ENCODE measurements around the gene CCNI2.

Gene CCNI2

GRCh38 chr5:132750471-132751230 is 3.4 kb downstream of the CCNI2 start:
- DNase-seq, result no peak

- no peak for DNase-seq
Observed at GRCh38 chr5:132751444-132751843, 4.2 kb downstream of the CCNI2 start.

GRCh38 chr5:132751971-132752580 is 4.8 kb downstream of the CCNI2 start:
- DNase-seq, result no peak

DNA sequence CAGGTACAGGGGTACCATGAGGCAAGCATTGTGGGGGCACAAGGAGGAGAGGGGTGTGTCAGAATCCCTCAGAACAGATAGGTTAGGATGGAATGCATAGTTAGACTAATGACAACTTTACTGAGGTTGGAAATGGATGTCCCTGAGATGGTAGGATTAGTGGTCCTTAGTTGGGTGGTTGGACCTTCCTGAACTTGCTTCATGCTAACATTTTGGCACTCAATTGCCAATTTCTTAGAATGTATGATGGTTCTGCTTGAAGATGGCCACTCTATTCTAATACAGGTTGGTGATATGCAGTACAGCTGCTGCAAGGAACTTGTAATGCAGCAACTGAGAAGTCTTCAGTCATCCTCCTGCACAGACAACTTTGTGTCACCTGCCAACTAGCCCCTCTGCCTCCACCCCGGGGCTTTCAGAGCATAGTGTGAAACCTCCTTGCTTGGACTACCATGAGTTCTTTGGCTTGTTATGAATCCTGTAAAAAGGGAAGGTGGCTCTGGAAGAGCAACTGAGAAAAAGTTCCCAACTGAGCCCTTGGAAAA is 5.4 kb downstream of the CCNI2 start:
- DNase-seq, result no peak

DNA sequence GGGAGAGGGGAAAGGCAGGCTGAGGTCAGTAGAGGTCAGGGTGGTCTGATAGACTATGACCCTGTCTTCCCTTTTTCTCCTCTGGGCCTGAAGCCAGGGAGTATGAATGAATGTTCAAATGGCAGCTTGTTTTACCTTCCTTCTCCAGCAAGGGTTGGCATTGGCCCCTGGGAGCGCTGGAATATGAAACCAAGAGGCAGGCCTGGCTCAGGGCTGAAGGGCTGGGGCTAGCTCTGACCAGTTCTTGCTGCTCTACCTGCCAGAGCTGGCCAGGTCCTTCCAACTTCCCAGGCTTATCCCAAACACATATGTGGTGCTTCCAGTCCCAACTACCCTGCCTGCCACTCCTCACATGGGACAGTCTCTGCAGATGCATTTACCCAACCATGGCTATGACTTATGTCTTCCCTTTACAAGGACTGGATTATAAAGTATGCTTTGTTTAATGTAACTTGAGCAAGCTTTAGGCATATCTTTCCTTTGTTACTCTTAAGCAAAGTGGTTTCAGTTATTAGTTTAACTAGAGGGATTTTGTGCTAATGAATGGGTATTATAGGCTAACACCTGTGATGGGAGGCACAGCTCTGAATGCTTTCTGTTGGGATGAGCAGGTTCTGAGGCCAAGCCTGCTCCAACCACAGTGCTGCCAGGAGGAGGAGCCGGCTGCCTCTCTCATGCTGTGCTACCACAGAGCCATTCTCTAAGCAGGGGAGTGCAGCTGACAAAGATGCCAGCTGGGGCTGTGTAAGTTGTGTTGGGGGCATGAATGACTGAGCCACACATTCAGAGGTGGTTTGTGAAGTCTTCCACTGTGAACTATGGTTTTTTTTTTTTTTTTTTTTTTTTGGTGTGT is 6.1 kb downstream of the CCNI2 start:
- DNase-seq, result peak; percentile 50

DNA sequence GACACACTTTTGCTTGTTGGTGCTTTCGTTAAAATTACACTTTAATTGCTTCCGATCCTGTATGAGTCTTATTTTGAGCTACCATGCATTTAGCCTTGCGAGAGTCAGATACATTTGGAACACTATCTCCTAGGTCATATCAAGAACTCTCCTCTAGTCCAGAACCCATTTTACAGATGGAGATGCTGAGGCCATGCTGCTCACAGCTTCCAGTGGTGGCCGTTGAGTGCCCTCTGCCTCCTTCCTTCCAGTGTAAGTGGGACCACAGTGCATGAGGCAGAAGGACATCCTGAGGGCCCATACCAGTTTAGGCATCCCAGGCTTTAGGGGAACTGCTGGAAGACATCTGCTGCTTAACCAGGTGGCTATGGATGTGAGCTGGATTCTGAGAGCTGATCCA is 6.9 kb downstream of the CCNI2 start:
- DNase-seq, result no peak

DNA sequence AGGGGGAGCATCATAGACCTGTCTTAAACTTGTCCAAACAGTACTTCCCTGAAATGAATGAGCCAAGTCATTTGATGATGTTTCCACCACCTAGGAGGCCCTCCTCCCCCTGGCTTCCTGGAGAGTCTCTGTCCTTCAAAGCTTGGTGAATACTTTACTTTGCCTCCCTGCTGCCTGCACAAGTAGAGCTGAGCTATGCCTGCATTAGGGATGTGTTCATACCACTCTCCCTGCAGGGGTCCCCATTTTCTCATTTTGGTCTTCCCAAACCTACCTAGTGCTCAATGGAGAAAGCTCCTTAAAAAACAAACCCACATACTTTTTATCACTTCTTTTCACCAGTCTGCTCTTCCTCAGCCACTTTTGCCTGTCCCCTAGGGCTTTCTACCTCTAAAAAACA is 7.7 kb downstream of the CCNI2 start:
- peak; percentile 65 for DNase-seq

DNA sequence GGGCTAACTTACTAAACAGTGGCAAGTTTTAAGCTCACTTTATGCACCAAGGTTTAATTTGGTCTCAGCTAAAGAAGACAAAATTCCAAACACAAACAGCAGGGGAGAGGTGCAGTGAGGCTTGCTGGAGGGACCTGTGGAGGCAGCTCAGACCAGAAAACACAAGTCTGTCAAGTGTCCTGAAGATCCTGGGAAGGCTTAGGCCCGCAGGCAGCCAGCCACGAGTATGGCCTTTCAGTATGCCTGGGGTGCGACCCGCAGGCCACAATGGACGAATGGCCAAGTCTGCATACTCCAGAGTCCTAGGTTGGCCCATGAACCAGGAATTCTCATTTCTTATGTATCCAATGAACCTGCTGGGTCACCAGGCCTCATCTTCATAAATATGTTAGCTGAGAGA is 9.3 kb downstream of the CCNI2 start:
- DNase-seq, result no peak

DNA sequence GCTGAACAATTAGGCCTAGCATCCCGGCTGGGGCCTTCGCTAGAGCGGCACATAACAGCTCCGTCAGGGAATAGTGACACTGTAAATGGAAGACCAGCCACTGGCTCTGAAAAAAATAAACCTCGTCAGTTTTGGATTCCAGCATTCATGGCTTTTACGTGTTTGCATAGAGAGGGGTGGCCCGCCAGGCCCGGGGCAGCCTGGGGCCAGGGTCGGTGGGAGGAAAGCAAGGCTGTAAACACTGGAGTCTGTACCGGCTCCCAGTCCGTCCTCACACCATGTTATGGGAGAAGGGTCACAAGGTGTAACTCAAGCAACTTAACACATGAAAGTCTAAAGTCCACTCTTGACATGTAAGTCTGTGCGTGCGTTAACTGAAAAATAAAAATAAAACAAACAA is 11.2 kb downstream of the CCNI2 start:
- no peak for DNase-seq

DNA sequence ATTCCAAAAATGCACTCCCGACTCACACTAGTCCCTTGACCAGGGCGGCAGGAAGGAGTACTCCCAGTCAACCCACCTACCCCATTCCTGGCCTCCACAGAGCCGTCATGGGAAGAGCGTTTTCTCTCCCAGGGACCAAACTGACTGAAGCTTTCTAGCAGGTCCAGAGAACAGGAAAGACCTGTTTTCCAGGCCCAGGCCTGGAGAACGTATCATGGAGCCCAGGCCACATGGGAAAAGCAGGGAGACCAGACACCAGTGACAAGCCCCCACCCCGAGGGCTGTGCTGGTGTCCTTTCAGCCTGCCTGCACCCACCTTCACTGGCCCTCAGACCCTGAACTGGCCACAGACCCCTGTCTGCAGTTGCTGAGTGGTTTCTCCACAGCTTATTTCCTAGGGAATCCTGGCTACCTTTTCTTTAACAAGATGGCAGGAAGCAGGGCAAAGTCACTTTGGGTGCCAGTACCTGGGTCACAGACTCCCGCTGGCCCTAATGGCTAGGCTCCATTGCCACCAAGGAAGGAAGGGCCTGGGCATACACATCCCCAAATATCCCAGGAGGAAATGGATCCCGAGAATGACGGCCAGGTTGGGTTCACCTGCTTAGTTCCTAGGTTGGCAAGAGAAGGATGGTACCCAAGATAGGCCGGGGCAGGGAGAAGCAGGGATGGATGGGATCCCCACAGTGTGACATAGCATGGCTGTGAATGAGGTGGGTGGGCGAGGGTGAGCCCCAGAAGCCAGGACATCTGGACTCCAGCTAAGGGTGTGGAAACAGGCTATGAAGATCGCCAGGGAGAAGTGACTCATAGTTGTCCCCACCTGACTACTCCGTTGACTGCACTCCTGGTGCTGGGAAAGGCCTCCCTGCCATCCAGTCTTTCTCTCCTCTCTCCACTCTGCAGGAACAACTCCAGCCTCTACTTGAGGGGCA is 12.2 kb downstream of the CCNI2 start:
- no peak for DNase-seq

GRCh38 chr5:132760049-132760420 is 12.8 kb downstream of the CCNI2 start:
- no peak for DNase-seq

- DNase-seq, result no peak
Observed at GRCh38 chr5:132760601-132761317, 13.5 kb downstream of the CCNI2 start.

DNA sequence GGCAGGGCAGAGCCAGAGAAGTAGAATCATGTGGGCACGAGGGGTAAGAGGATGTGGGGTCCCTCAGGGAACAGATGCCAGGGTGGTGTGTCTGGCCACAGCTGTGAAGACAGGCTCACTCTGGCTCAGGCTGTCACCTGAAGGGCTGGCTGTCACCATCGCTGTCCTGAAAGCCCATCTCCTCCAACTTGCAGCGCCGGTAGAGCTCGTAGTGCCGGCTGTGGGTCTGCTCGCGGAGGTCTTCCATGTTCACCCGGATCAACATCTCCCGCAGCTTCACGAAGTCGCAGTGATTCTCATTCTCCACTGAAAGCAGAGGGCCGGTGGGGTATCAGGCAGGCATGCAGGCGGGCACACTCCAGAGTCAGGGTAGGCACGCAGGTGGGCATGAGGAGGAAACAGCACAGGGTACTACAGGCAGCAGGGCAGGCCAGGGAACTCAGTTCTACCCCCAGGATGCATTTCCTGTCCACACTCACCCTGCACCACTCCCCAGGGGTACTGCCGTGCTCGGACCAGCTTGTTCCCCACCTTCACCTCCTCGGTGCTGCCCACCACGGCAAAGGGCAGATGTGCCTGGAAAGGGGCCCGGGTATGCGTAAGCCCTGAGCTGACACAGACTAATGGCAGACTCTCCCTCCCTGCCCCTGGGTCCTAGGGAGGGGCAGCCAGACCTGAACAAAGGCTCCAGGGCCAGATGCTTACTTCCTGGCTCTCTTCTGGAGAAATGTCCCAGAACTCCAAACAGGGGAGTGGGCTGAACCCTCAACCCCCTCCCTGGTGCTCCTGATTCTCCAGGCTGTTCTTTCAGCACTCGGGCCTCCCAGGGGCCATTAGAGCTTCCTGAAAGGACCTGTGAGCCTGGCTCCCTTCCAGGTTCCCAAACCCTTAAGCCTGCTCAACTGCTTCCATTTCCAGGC is 14.4 kb downstream of the CCNI2 start:
- no peak for DNase-seq

DNA sequence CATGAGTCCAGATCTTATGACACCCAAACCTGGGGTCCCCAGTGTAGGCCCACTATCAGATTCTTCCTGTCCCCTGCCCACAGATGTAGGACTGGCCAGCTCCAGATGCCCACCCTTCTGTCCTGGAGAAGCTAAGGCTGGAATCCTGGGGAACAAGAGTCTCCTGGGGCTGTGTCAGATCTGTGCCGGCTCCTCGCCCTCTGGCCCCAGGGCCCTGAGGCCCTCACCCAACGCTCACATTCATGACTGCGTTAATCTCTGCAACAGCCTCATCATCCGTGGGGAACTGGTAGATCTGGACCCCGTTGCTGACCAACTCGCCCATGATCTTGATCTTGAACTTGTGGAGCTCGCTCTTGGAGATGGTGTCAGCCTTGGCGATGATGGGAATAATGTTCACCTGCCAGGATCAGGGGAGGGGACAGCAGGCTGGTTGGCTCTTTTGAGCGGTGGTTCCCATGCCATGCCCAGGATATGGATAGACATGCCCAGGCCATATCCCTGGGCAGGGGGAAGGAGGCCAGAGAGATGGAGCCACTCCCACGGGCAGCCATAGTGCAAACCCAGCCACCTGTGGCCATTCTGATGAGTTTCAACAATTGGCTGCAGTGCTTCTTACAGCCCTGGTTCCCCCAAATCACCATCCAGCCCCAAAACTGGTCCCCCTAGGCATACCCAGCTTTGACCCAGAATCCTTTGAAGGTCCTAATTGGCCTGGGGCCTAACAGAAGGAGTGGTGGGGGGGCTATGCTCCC is 15.2 kb downstream of the CCNI2 start:
- DNase-seq, result no peak

GRCh38 chr5:132763181-132764036 is 16.2 kb downstream of the CCNI2 start:
- no peak for DNase-seq

DNA sequence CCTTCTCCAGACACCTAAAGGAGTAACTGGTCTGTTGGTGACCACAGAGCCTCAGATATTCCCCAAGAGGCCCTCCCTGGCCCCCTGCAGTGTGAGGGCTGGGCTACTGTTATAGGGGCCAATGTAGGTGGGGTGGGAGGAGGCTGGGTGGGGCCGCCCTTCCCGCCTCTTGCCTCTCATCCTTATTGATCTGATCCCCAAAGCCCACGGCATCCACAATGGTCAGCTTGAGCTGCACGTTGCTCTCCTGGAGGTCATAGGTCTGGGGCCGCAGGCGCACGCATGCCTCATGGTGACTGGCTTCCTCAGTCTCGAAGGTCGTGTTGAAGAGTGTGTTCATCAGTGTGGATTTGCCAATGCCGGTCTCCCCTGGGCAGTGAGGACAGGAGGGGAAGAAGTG is 16.8 kb downstream of the CCNI2 start:
- DNase-seq, result no peak

DNA sequence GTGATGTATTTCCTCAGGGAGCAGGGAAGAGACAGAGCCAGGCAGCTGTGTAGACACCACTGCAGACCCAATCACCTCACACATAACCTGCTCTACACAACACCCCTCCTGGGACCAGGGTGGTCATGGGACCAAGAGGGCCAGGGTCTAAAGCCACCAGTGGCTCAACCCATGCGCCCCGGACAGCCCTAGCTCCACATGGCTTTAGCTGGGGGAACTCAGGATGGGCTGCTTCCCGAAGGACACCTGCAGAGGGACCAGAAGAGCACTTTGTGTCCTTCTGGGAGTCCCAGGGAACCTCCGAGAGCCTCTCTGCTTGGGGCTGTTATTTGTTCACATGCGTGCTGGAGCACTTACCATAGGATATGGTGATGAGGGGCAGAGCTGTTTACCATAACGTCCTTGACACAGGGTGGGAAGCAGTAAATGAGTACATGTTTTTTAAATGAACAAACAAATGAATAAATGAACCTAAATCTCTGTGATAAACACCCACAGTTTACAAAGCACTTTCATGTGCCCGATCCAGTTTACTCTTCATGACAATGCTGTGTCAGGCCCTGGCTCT is 17.5 kb downstream of the CCNI2 start:
- no peak for DNase-seq

GRCh38 chr5:132765311-132766019 is 18.2 kb downstream of the CCNI2 start:
- DNase-seq, result no peak
